ENCODE results near the gene HGD.
"Not testable (repeated sequence)": the region's sequence is repeated elsewhere in the genome, so short reads cannot be mapped to it uniquely, and the experiment has no call there.

The HGD gene

GRCh38 chr3:120650311-120650710 is 31.7 kb downstream of the HGD start:
- Histone ChIP-seq H3K27me3 (ENCODE audit: control insufficient read depth in 1 of 2, insufficient read depth in 2 of 2, low read length in 2 of 2) (no peaks in the 10 kb centered on the region), H3K4me1 (ENCODE audit: insufficient read depth, low read length) (peaks cover 10% of the 10 kb centered on the region), H3K36me3 (ENCODE audit: insufficient read depth, low read length) (no peaks in the 10 kb centered on the region), H3K27ac (ENCODE audit: low read depth, low read length) (no peak overlapping the region), H3K9ac (ENCODE audit: low read length) (no peak overlapping the region), H3K4me3 (ENCODE audit: low read depth in 1 of 2, low read length in 2 of 2) (no peak overlapping the region), H3K9me3 (ENCODE audit: low read length) (no peaks in the 10 kb centered on the region)

DNA sequence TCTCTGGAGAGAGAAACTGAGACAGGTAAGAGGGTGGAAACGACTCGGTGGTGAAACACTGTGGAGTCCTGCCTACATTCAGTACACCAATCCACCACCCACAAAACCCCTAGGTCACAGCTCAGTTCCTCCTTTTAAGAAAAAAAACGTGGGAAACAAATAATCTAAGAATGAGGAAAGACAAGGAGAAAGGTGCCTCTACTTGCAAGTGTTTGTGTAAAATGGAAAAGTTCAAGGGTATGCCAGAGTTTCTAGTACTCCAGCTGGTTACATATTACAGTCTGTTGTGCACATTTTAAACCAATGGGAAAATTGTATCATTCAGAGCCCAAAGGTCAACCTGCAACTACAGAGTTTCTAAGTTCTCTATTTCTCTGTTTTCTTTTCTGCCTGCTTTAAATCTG is 32.2 kb downstream of the HGD start:
- Histone ChIP-seq H3K27me3 (ENCODE audit: control insufficient read depth in 1 of 2, insufficient read depth in 2 of 2, low read length in 2 of 2) (no peaks in the 10 kb centered on the region), H3K36me3 (ENCODE audit: insufficient read depth, low read length) (no peaks in the 10 kb centered on the region), H3K9ac (ENCODE audit: low read length) (no peak overlapping the region)

GRCh38 chr3:120648290-120648689 is 33.7 kb downstream of the HGD start:
- Histone ChIP-seq H3K4me3 (ENCODE audit: low read depth in 1 of 2, low read length in 2 of 2) (no peak overlapping the region), H3K27me3 (ENCODE audit: control insufficient read depth in 1 of 2, insufficient read depth in 2 of 2, low read length in 2 of 2) (no peaks in the 10 kb centered on the region), H3K9me3 (ENCODE audit: low read length) (no peaks in the 10 kb centered on the region), H3K36me3 (ENCODE audit: insufficient read depth, low read length) (no peaks in the 10 kb centered on the region), H3K27ac (ENCODE audit: low read depth, low read length) (no peak overlapping the region), H3K4me1 (ENCODE audit: insufficient read depth, low read length) (peaks cover 10% of the 10 kb centered on the region), H3K9ac (ENCODE audit: low read length) (no peak overlapping the region)

More for the DNA sequence above, 32.2 kb downstream of the HGD start:
- H3K4me1 ChIP-seq (ENCODE audit: insufficient read depth, low read length): peaks cover 10% of the 10 kb centered on the region
- H3K4me3 ChIP-seq (ENCODE audit: low read depth in 1 of 2, low read length in 2 of 2): no peak overlapping the region
- no peaks in the 10 kb centered on the region for H3K9me3 ChIP-seq (ENCODE audit: low read length)
- H3K27ac ChIP-seq (ENCODE audit: low read depth, low read length): no peak overlapping the region

DNA sequence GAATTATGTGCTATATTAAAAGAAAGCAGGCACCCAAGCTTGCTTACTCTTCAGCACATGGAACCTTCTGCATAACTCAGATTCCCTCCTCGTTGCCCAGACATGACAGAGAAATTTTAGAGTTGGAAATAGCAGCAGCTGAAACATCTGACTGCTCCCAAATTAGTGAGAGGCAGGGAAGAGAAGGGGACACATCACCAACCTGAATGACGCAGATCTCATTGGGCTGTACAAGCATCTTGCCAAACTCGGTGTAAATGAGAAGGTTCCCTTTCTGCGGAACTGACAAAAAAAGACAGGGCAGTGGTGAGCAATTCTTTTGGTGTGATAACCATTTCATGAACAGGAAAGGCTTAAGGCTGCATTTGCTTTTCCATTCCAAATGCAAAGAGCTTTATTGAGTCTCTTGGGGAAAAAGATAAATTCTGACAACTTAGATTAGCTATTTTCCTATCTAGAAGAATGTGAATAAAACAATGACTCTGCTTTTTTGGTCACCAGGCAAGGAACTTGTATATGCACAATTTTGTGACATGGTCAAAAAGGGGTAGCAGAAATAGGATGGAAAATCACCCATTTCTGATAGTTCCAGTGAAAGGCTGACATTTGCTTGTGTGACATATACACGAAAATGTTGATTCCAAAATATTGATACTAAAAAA is 35.1 kb downstream of the HGD start:
- Histone ChIP-seq H3K9me3 (ENCODE audit: low read length) (no peaks in the 10 kb centered on the region), H3K27me3 (ENCODE audit: control insufficient read depth in 1 of 2, insufficient read depth in 2 of 2, low read length in 2 of 2) (no peaks in the 10 kb centered on the region), H3K4me3 (ENCODE audit: low read depth in 1 of 2, low read length in 2 of 2) (no peak overlapping the region), H3K36me3 (ENCODE audit: insufficient read depth, low read length) (no peaks in the 10 kb centered on the region), H3K9ac (ENCODE audit: low read length) (no peak overlapping the region), H3K4me1 (ENCODE audit: insufficient read depth, low read length) (peaks cover 10% of the 10 kb centered on the region), H3K27ac (ENCODE audit: low read depth, low read length) (no peak overlapping the region)

- Histone ChIP-seq H3K4me1 (ENCODE audit: insufficient read depth, low read length) (peaks cover 10% of the 10 kb centered on the region), H3K9me3 (ENCODE audit: low read length) (no peaks in the 10 kb centered on the region), H3K36me3 (ENCODE audit: insufficient read depth, low read length) (no peaks in the 10 kb centered on the region), H3K9ac (ENCODE audit: low read length) (no peak overlapping the region), H3K4me3 (ENCODE audit: low read depth in 1 of 2, low read length in 2 of 2) (no peak overlapping the region), H3K27ac (ENCODE audit: low read depth, low read length) (no peak overlapping the region), H3K27me3 (ENCODE audit: control insufficient read depth in 1 of 2, insufficient read depth in 2 of 2, low read length in 2 of 2) (no peaks in the 10 kb centered on the region)
Observed at GRCh38 chr3:120645083-120645845, 36.8 kb downstream of the HGD start.

DNA sequence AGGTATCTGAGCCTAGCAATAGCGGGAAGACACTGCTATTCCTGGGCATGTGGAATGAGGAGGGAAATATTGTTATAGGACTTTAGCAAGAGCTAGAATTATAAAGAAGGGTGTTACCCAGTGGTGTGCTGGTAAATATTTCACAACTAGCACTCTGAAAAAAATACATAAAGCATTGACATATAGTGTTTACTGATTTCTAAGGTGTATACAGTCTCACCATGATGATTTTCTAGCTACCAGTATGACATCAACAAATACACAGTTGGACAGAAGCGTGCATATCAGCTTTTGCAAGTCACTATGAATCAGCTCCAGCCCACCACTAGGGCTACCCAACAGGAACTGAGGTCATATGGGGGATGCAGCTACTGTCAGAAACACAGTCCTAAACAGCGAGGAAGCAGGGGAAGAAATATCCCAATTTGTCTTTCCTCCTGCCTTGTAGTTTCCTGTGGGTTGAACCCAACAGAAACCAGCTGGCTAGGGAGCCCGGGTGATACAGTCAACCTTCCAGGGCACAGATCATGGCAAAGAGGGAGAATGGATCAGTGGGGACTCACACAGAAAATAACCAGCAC is 39.6 kb downstream of the HGD start:
- no peaks in the 10 kb centered on the region for H3K36me3 ChIP-seq (ENCODE audit: insufficient read depth, low read length)
- no peaks in the 10 kb centered on the region for H3K27me3 ChIP-seq (ENCODE audit: control insufficient read depth in 1 of 2, insufficient read depth in 2 of 2, low read length in 2 of 2)
- no peak overlapping the region for H3K4me3 ChIP-seq (ENCODE audit: low read depth in 1 of 2, low read length in 2 of 2)
- H3K9ac ChIP-seq (ENCODE audit: low read length): no peak overlapping the region
- H3K27ac ChIP-seq (ENCODE audit: low read depth, low read length): no peak overlapping the region
- H3K9me3 ChIP-seq (ENCODE audit: low read length): no peaks in the 10 kb centered on the region
- H3K4me1 ChIP-seq (ENCODE audit: insufficient read depth, low read length): peaks cover 10% of the 10 kb centered on the region

GRCh38 chr3:120641696-120642246 is 40.3 kb downstream of the HGD start:
- Histone ChIP-seq H3K27ac (ENCODE audit: low read depth, low read length) (no peak overlapping the region), H3K9ac (ENCODE audit: low read length) (no peak overlapping the region), H3K4me3 (ENCODE audit: low read depth in 1 of 2, low read length in 2 of 2) (no peak overlapping the region), H3K27me3 (ENCODE audit: control insufficient read depth in 1 of 2, insufficient read depth in 2 of 2, low read length in 2 of 2) (no peaks in the 10 kb centered on the region), H3K9me3 (ENCODE audit: low read length) (no peaks in the 10 kb centered on the region), H3K36me3 (ENCODE audit: insufficient read depth, low read length) (no peaks in the 10 kb centered on the region), H3K4me1 (ENCODE audit: insufficient read depth, low read length) (peaks cover 7% of the 10 kb centered on the region)

DNA sequence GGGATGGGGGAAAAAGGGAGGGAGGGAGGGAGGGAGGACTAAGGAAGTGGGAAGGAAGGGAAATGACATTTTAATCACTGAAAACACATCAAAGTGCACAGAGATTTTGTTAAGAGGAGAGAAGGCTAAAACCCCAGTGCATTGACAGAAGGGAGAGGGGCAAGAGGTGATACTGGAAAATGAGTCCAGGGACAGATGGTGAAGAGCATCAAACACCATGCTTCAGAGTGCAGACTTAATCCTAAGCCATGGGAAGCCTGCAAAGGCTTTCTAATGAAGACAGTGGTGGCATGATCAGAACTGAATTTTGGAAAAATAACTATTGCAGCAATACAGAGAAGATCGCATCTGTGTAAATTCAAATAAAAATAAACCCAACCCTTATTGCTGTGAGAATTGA is 41.8 kb downstream of the HGD start:
- no peak overlapping the region for H3K9ac ChIP-seq (ENCODE audit: low read length)
- H3K4me3 ChIP-seq (ENCODE audit: low read depth in 1 of 2, low read length in 2 of 2): no peak overlapping the region
- H3K27me3 ChIP-seq (ENCODE audit: control insufficient read depth in 1 of 2, insufficient read depth in 2 of 2, low read length in 2 of 2): no peaks in the 10 kb centered on the region
- no peaks in the 10 kb centered on the region for H3K36me3 ChIP-seq (ENCODE audit: insufficient read depth, low read length)
- no peak overlapping the region for H3K27ac ChIP-seq (ENCODE audit: low read depth, low read length)
- no peaks in the 10 kb centered on the region for H3K4me1 ChIP-seq (ENCODE audit: insufficient read depth, low read length)
- no peaks in the 10 kb centered on the region for H3K9me3 ChIP-seq (ENCODE audit: low read length)

DNA sequence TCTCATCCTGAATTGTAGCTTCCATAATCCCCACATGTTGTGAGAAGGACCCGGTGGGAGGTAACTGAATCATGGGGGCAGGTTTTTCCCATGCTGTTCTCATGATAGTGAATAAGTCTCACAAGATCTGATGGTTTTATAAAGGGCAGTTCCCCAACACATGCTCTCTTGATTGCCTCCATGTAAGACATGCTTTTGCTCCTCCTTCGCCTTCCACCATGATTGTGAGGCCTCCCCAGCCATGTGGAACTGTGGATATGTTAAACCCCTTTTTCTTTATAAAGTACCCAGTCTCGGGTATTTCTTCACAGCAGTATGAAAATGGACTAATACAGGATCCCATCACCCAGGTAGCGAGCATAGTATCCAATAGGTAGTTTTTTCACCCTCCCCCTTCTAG is 43.2 kb downstream of the HGD start:
- H3K4me3 ChIP-seq (ENCODE audit: low read depth in 1 of 2, low read length in 2 of 2); H3K9ac ChIP-seq (ENCODE audit: low read length); H3K36me3 ChIP-seq (ENCODE audit: insufficient read depth, low read length); H3K4me1 ChIP-seq (ENCODE audit: insufficient read depth, low read length); H3K27me3 ChIP-seq (ENCODE audit: control insufficient read depth in 1 of 2, insufficient read depth in 2 of 2, low read length in 2 of 2); H3K27ac ChIP-seq (ENCODE audit: low read depth, low read length); H3K9me3 ChIP-seq (ENCODE audit: low read length): not testable (repeated sequence)

- no peaks in the 10 kb centered on the region for H3K4me1 ChIP-seq (ENCODE audit: insufficient read depth, low read length)
- no peaks in the 10 kb centered on the region for H3K36me3 ChIP-seq (ENCODE audit: insufficient read depth, low read length)
- H3K27ac ChIP-seq (ENCODE audit: low read depth, low read length): no peak overlapping the region
- H3K4me3 ChIP-seq (ENCODE audit: low read depth in 1 of 2, low read length in 2 of 2): no peak overlapping the region
- no peaks in the 10 kb centered on the region for H3K9me3 ChIP-seq (ENCODE audit: low read length)
- H3K9ac ChIP-seq (ENCODE audit: low read length): no peak overlapping the region
- no peaks in the 10 kb centered on the region for H3K27me3 ChIP-seq (ENCODE audit: control insufficient read depth in 1 of 2, insufficient read depth in 2 of 2, low read length in 2 of 2)
Observed at GRCh38 chr3:120637851-120638559, 44.0 kb downstream of the HGD start.

DNA sequence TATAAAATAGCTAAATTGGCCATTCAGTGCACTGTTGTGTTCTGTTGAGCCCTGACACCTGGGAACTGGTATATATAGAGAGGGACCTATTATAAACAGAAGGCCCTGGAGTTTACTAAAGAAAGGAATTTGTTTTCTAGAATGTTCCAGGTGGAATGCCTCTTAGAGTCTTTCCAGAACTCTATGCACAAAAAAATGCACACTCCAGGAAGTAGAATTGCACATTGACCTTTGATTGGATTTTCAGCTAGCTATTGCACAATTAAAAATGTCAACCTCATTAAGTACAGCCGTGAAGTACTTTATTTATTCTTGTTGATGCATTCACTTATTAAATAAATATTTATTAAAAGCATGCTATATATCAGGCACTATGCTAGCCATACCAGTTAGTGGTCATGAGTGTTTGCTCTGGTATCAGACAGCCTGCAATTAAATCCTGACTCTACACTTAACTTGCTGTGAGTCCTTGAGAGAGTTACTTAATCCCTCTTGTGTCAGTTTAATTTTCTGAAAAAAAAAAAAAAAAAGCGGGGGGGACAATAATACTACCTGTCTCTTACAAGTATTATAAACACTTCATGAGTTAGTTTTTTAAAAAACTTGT is 45.1 kb downstream of the HGD start:
- Histone ChIP-seq H3K27ac (ENCODE audit: low read depth, low read length) (no peak overlapping the region), H3K36me3 (ENCODE audit: insufficient read depth, low read length) (no peaks in the 10 kb centered on the region), H3K9me3 (ENCODE audit: low read length) (no peaks in the 10 kb centered on the region), H3K9ac (ENCODE audit: low read length) (no peak overlapping the region), H3K4me1 (ENCODE audit: insufficient read depth, low read length) (no peaks in the 10 kb centered on the region), H3K4me3 (ENCODE audit: low read depth in 1 of 2, low read length in 2 of 2) (no peak overlapping the region), H3K27me3 (ENCODE audit: control insufficient read depth in 1 of 2, insufficient read depth in 2 of 2, low read length in 2 of 2) (no peaks in the 10 kb centered on the region)

All from muscle layer of colon (tissue), 2 donors.